ENCODE results near the gene ASIC2. TPM values are rescaled to one million over a fixed set of nuclear protein-coding genes. Genes with fewer than 3 reads are reported as not detected.

The ASIC2 gene
- total RNA-seq, 2 donors from 2014 or later = 3.0 to 3.3 TPM

DNA sequence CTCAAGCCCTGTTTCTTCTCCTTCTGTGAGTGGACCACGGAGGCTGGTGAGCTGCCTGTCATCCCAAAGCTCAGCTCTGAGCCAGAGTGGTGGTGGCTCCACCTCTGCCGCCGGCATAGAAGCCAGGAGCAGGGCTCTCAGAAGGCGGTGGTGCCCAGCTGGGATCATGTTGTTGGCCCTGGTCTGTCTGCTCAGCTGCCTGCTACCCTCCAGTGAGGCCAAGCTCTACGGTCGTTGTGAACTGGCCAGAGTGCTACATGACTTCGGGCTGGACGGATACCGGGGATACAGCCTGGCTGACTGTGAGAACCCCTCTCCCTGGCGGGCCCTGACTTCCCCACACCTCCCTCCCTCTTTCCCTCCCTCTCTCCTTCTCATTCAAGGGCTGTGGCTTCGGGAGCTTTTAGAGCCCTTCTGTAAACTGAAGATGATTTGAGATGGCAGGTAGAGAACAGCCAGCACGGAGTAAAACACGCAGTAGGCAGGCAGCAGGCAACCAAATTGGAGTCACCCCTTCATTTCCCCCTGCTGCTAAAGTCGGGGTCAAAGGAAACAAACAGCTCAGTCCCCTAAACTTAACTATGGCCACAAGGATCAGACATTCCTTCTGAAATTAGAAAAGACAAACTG is 297.6 kb downstream of the ASIC2 start:
- Mint-ChIP-seq H3K36me3 (ENCODE audit: low read depth) (no peaks in the 10 kb centered on the region), H3K27ac (no peak overlapping the region), H3K4me1 (peaks cover 19% of the 10 kb centered on the region), H3K27me3 (ENCODE audit: insufficient read depth) (peaks cover 15% of the 10 kb centered on the region), H3K4me3 (no peak overlapping the region), H3K9me3 (no peaks in the 10 kb centered on the region)
- 92 to 93% methylated on average over 7 to 14 of the region's 14 CpGs for WGBS, 2 experiments (ENCODE audit: insufficient coverage in 1 of 2, insufficient read length in 1 of 2)
- no peaks in the 10 kb centered on the region for H3K4me1 ChIP-seq (ENCODE audit: control insufficient read depth, insufficient read depth, low read length)
- H3K27ac ChIP-seq (ENCODE audit: low read depth, low read length) = no peak overlapping the region
- H3K27me3 ChIP-seq (ENCODE audit: control insufficient read depth, insufficient read depth, low read length, poor library complexity, severe bottlenecking) = no peaks in the 10 kb centered on the region
- no peaks in the 10 kb centered on the region for H3K36me3 ChIP-seq (ENCODE audit: control insufficient read depth, insufficient read depth, low read length)
- H3K4me3 ChIP-seq (ENCODE audit: low read length) = no peak overlapping the region
- H3K9me3 ChIP-seq (ENCODE audit: control insufficient read depth, low read length) = no peaks in the 10 kb centered on the region
- peak; percentile 45 for DNase-seq
- H3K9ac ChIP-seq (ENCODE audit: extremely low read depth, low read length, poor library complexity, severe bottlenecking) = no peak overlapping the region
- no peak for TF ChIP-seq CTCF (conservative IDR thresholded peaks at IDR 0.05)

GRCh38 chr17:32993977-32994376 is 299.1 kb downstream of the ASIC2 start:
- Histone ChIP-seq H3K9ac (ENCODE audit: extremely low read depth, low read length, poor library complexity, severe bottlenecking) (no peak overlapping the region), H3K4me3 (ENCODE audit: low read length) (no peak overlapping the region), H3K4me1 (ENCODE audit: control insufficient read depth, insufficient read depth, low read length) (no peaks in the 10 kb centered on the region), H3K27me3 (ENCODE audit: control insufficient read depth, insufficient read depth, low read length, poor library complexity, severe bottlenecking) (no peaks in the 10 kb centered on the region), H3K9me3 (ENCODE audit: control insufficient read depth, low read length) (peaks cover 5% of the 10 kb centered on the region), H3K27ac (ENCODE audit: low read depth, low read length) (no peak overlapping the region), H3K36me3 (ENCODE audit: control insufficient read depth, insufficient read depth, low read length) (no peaks in the 10 kb centered on the region)
- DNase-seq = no peak
- Mint-ChIP-seq H3K27me3 (ENCODE audit: insufficient read depth) (peaks cover 14% of the 10 kb centered on the region), H3K4me1 (peaks cover 19% of the 10 kb centered on the region), H3K27ac (no peak overlapping the region), H3K4me3 (no peak overlapping the region), H3K9me3 (peaks cover 5% of the 10 kb centered on the region), H3K36me3 (ENCODE audit: low read depth) (no peaks in the 10 kb centered on the region)
- 91 to 93% methylated on average over 9 of the region's 9 CpGs for WGBS, 2 experiments (ENCODE audit: insufficient coverage in 1 of 2, insufficient read length in 1 of 2)
- TF ChIP-seq CTCF (conservative IDR thresholded peaks at IDR 0.05) = no peak

GRCh38 chr17:32992321-32993033 is 300.6 kb downstream of the ASIC2 start:
- no peak overlapping the region for H3K27ac Mint-ChIP-seq
- 91 to 96% methylated on average over 8 to 13 of the region's 13 CpGs for WGBS, 2 experiments (ENCODE audit: insufficient coverage in 1 of 2, insufficient read length in 1 of 2)
- no peaks in the 10 kb centered on the region for H3K36me3 ChIP-seq (ENCODE audit: control insufficient read depth, insufficient read depth, low read length)
- no peak overlapping the region for H3K9ac ChIP-seq (ENCODE audit: extremely low read depth, low read length, poor library complexity, severe bottlenecking)
- H3K4me1 ChIP-seq (ENCODE audit: control insufficient read depth, insufficient read depth, low read length) = no peaks in the 10 kb centered on the region
- no peaks in the 10 kb centered on the region for H3K36me3 Mint-ChIP-seq (ENCODE audit: low read depth)
- peaks cover 16% of the 10 kb centered on the region for H3K9me3 Mint-ChIP-seq
- H3K27me3 Mint-ChIP-seq (ENCODE audit: insufficient read depth) = peaks cover 12% of the 10 kb centered on the region
- TF ChIP-seq CTCF (conservative IDR thresholded peaks at IDR 0.05) = no peak
- no peak overlapping the region for H3K4me3 ChIP-seq (ENCODE audit: low read length)
- H3K9me3 ChIP-seq (ENCODE audit: control insufficient read depth, low read length) = peaks cover 13% of the 10 kb centered on the region
- H3K27ac ChIP-seq (ENCODE audit: low read depth, low read length) = no peak overlapping the region
- no peak overlapping the region for H3K4me3 Mint-ChIP-seq
- peaks cover 9% of the 10 kb centered on the region for H3K4me1 Mint-ChIP-seq
- H3K27me3 ChIP-seq (ENCODE audit: control insufficient read depth, insufficient read depth, low read length, poor library complexity, severe bottlenecking) = no peaks in the 10 kb centered on the region
- DNase-seq = no peak

Measured in endodermal cell (in vitro differentiated cells).